NCI-H748 treated with DMSO at 0.1 percent for 48 hours (cell line): ENCODE results near the gene AXL.
"Not testable (repeated sequence)": the region's sequence is repeated elsewhere in the genome, so short reads cannot be mapped to it uniquely, and the experiment has no call there.

Experiments
- DNase-seq: peaks from one replicate; lab custom pipeline; 2025; lab: John Stamatoyannopoulos, UW

Gene AXL

GRCh38 chr19:41276231-41276630, 57.2 kb downstream of the AXL start:
- DNase-seq = no peak

GRCh38 chr19:41278478-41278877, 59.5 kb downstream of the AXL start:
- no peak for DNase-seq

GRCh38 chr19:41288673-41289530, 69.9 kb downstream of the AXL start:
- DNase-seq = no peak

GRCh38 chr19:41289814-41290213, 70.8 kb downstream of the AXL start:
- not testable (repeated sequence) for DNase-seq

GRCh38 chr19:41294393-41294792, 75.4 kb downstream of the AXL start:
- no peak for DNase-seq

GRCh38 chr19:41295499-41295898, 76.5 kb downstream of the AXL start:
- DNase-seq = no peak

GRCh38 chr19:41296433-41296871, 77.4 kb downstream of the AXL start:
- no peak for DNase-seq

- no peak for DNase-seq
These were observed 78.8 kb downstream of the AXL start for GRCh38 chr19:41297628-41298347.

- no peak for DNase-seq
These were observed 79.4 kb downstream of the AXL start for GRCh38 chr19:41298348-41298964.

- no peak for DNase-seq
These were observed 80.2 kb downstream of the AXL start for GRCh38 chr19:41299046-41299754.

- DNase-seq = no peak
These were observed 80.7 kb downstream of the AXL start for GRCh38 chr19:41299755-41300089.

GRCh38 chr19:41300555-41300954, 81.5 kb downstream of the AXL start:
- no peak for DNase-seq

GRCh38 chr19:41302624-41303351, 83.8 kb downstream of the AXL start:
- no peak for DNase-seq

GRCh38 chr19:41303954-41304353, 84.9 kb downstream of the AXL start:
- no peak for DNase-seq

- DNase-seq = no peak
These were observed 85.9 kb downstream of the AXL start for GRCh38 chr19:41304706-41305483.

- DNase-seq = no peak
These were observed 87.1 kb downstream of the AXL start for GRCh38 chr19:41305927-41306793.

- no peak for DNase-seq
These were observed 88.3 kb downstream of the AXL start for GRCh38 chr19:41307090-41307875.

- DNase-seq = no peak
These were observed 89.0 kb downstream of the AXL start for GRCh38 chr19:41307954-41308449.
